Adrenal gland (tissue), 12 donors: ENCODE results near the gene PRKD3. TPM values are rescaled to one million over a fixed set of nuclear protein-coding genes. Genes with fewer than 3 reads are reported as not detected.

Source experiments
- DNase-seq, 7 donors: peaks; one replicate each; pipeline ENCODE4 v3.0.0-alpha.2; 2019 to 2020
- H3K27ac ChIP-seq, 5 donors: fragments of 200-600 bp; sonication (generic) in 4 of 5; 1 replicate in 3 of 5; 2 replicates in 2 of 5; pipeline versions ENCODE4 v1.5.1 to v1.8.0; 2016 to 2020; ENCODE audit warnings: mild to moderate bottlenecking in 1 of 5
- H3K27me3 ChIP-seq: fragments of 200-600 bp; 2 replicates; pipeline ENCODE4 v1.8.0; 2021
- H3K36me3 ChIP-seq, 2 donors: fragments of 200-600 bp; replicated peaks in 1 of 2; 1 replicate in 1 of 2; 2 replicates in 1 of 2; pipeline versions ENCODE4 v1.5.1 to v1.8.0; 2018 to 2022
- H3K4me1 ChIP-seq, 2 donors: fragments of 200-600 bp; replicated peaks in 1 of 2; 1 replicate in 1 of 2; 2 replicates in 1 of 2; pipeline versions ENCODE4 v1.5.1 to v1.8.0; 2018 to 2021
- H3K4me3 ChIP-seq, 4 donors: fragments of 200-600 bp; sonication (generic) in 3 of 4; one replicate each; pipeline ENCODE4 v1.5.1; 2016 to 2018
- H3K9me3 ChIP-seq, 3 donors: fragments of 200-600 bp; sonication (generic) in 1 of 3; replicated peaks in 1 of 3; 1 replicate in 2 of 3; 2 replicates in 1 of 3; pipeline versions ENCODE4 v1.5.1 to v1.8.0; 2016 to 2021
- POLR2A ChIP-seq, 2 donors: fragments of 450-650 bp; IDR thresholded peaks; one replicate each; pipeline ENCODE4 v1.6.1; 2017; ENCODE audit warnings: antibody characterized with exemption in 2 of 2, mild to moderate bottlenecking in 2 of 2, moderate library complexity in 1 of 2
- WGBS, 4 donors: extraction: QIAGEN DNeasy Blood & Tissue Kit in 2 of 4; methylation state at CpG; one replicate each; pipeline versions ENCODE4 v1.1.5 to v1.1.7; 2013 to 2017; 5-methylcytosine and 5-hydroxymethylcytosine counted together
- intact Hi-C, 2 donors: fragments of 100-400 bp; cut with DNase I; formaldehyde crosslinking; loops; one replicate each; pipeline versions ENCODE4 v1.14.1 to v1.15.0; 2022 to 2023
- polyA plus RNA-seq, 3 donors: library from polyadenylated mRNA; stranded (reverse); fragments of 200-250 nt in 2 of 3; fragments of 350-450 nt in 1 of 3; fragmentation: Illumina TruSeq in 1 of 3; extraction: RNeasy Lipid Tissue Mini Kit (QIAGEN cat#74804) in 1 of 3; gene quantifications; one replicate each; pipeline ENCODE4 v1.2.3, GENCODE V29; 2013 to 2014
- total RNA-seq, 9 donors: library from RNA; depleted of rRNA in 4 of 9; stranded (reverse); fragments of >200 nt in 4 of 9; fragments of 120-200 nt in 1 of 9; fragmentation: NEBNext Ultra II Directional in 1 of 9; extraction: Animal tissue kit (Norgen Biotek cat#: 25700) in 1 of 9; gene quantifications; one replicate each; pipeline versions ENCODE4 v1.1.0 to v1.2.4, GENCODE V29; 2013 to 2023
- TF ChIP-seq, protein P1 (sequence below), 6 experiments: fragments of 450-650 bp in 4 of 6; fragments of 200-600 bp in 2 of 6; sonication (generic) in 1 of 6; IDR thresholded peaks; 1 replicate in 5 of 6; 2 replicates in 1 of 6; pipeline versions ENCODE4 v1.5.1 to v1.8.0; 2016 to 2021; ENCODE audit warnings: antibody characterized with exemption in 6 of 6, mild to moderate bottlenecking in 2 of 6, moderate library complexity in 1 of 6
- donor health status: healthy with polysubstance abuse.
- donor health status: Bipolar disorder and iron deficiency.
- donor health status: DM: yes; HTN: yes; CAD: no.
- donor health status: DM: no; HTN: no; CAD: no.
- donor health status: DM: no; HTN: no; CAD: no.
- donor health status: DM: yes; HTN: yes; CAD: no.

Gene PRKD3
- total and polyA plus RNA-seq, 12 donors, result 10.9 to 136 (median 49.3) TPM

DNA sequence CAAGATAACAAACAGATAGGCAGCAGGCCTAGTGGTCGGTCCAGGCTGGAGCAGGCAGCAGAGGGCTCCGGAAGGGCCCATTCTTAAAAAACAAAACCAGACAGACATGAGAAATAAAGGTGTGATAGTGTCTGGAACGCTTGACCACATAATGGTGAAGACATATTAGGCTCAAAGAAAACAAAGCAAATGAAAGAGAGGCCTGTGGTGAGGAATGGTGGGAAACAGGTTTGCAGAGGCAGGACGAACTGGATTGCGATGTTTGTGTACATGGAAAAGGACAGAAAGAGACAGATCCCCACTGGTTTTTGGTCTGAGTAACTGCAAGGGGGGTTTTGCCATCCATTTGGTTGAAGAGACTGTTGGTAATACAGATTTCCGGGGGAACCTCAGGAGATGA, 39.7 kb upstream of the PRKD3 start:
- WGBS, 4 donors, result 94 to 95% (median 95%) methylated on average over 6 of the region's 6 CpGs
- TF ChIP-seq POLR2A (IDR thresholded peaks at IDR 0.05), result no peak
- TF ChIP-seq, protein P1, sequence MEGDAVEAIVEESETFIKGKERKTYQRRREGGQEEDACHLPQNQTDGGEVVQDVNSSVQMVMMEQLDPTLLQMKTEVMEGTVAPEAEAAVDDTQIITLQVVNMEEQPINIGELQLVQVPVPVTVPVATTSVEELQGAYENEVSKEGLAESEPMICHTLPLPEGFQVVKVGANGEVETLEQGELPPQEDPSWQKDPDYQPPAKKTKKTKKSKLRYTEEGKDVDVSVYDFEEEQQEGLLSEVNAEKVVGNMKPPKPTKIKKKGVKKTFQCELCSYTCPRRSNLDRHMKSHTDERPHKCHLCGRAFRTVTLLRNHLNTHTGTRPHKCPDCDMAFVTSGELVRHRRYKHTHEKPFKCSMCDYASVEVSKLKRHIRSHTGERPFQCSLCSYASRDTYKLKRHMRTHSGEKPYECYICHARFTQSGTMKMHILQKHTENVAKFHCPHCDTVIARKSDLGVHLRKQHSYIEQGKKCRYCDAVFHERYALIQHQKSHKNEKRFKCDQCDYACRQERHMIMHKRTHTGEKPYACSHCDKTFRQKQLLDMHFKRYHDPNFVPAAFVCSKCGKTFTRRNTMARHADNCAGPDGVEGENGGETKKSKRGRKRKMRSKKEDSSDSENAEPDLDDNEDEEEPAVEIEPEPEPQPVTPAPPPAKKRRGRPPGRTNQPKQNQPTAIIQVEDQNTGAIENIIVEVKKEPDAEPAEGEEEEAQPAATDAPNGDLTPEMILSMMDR (IDR thresholded peaks at IDR 0.05), result no peak
- Histone ChIP-seq H3K27ac (no peak overlapping the region), H3K9me3 (no peaks in the 10 kb centered on the region), H3K4me1 (peaks cover 0 to 16% of the 10 kb centered on the region in 2 donors), H3K36me3 (no peaks in the 10 kb centered on the region), H3K27me3 (no peaks in the 10 kb centered on the region), H3K4me3 (no peak overlapping the region)
- no peak for DNase-seq
- intact Hi-C loops, result no loop called here

DNA sequence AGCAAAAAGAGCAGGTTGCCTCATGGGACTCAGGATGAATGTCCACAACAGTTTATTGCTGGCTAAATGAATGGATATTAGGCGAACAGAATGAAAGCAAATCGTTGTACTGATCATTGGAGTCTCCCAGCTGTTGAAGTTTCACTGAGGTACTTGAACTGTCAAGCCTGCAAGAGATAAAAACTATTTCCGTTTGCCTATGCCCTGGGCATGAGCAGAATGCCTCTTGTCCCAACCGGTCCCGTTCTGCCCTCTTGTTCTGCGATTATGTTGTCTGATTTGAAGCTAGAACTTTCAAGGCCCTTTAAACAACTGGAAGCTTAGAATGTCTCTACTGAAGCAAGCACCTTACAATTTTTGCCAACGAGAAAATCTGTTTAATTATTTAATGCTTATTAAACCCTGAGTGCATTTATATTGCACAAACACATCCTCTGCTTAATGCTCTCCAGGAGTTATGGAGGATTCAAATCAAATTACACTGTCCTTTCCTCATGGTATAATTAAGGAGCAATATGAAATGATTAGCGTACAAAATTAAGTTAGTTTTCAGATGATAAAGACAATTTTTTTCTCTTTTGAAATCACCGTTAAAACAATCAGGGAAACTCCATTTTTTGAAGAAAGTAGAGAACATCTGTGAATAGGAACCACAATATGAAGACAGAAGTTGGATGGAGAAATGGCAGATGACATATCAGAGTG, 37.5 kb upstream of the PRKD3 start:
- no peaks in the 10 kb centered on the region for H3K36me3 ChIP-seq
- intact Hi-C loops, result no loop called here
- TF ChIP-seq POLR2A (IDR thresholded peaks at IDR 0.05), result no peak
- TF ChIP-seq, protein P1 (IDR thresholded peaks at IDR 0.05), result no peak
- DNase-seq, result no peak
- no peak overlapping the region for H3K4me3 ChIP-seq
- H3K9me3 ChIP-seq, result no peaks in the 10 kb centered on the region
- WGBS, 4 donors, result 87 to 91% (median 89%) methylated on average over 9 of the region's 9 CpGs
- no peaks in the 10 kb centered on the region for H3K27me3 ChIP-seq
- peaks cover 0 to 16% of the 10 kb centered on the region in 2 donors for H3K4me1 ChIP-seq
- H3K27ac ChIP-seq, result no peak overlapping the region

DNA sequence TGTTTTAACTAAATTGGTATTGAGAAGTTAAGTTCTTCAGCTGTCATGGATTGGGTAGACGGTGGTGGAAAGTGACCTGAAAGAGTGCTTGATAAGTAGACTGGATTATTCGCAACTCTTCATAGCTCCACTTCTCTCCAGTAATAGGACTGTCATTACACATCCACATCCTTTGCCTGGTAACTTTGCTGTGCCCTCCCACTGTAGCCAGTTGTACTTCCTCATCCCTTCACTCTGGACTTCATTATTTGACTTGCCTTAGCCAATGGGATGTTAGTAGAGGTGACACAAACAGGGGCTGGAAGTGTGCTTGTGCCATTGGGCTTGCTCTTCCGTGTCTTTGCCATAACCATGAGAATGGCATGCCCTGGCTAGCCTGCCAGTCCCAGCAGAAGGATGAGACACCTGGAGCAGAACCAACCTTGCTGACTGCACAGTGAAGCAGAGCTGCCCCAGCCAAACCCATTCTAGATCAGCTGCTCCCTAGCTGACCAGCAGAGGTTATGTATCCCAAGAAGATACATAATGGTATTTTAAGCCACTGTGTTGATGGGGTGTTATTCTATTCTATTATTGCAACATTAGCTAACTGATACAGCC, 36.7 kb upstream of the PRKD3 start:
- intact Hi-C loops, result no loop called here
- no peaks in the 10 kb centered on the region for H3K27me3 ChIP-seq
- 85 to 92% (median 91%) methylated on average over 3 of the region's 3 CpGs for WGBS, 4 donors
- no peak for TF ChIP-seq POLR2A (IDR thresholded peaks at IDR 0.05)
- TF ChIP-seq, protein P1 (IDR thresholded peaks at IDR 0.05), result no peak
- no peaks in the 10 kb centered on the region for H3K9me3 ChIP-seq
- no peaks in the 10 kb centered on the region for H3K36me3 ChIP-seq
- H3K4me1 ChIP-seq, result peaks cover 0 to 16% of the 10 kb centered on the region in 2 donors
- H3K4me3 ChIP-seq, result no peak overlapping the region
- H3K27ac ChIP-seq, result no peak overlapping the region
- DNase-seq, result no peak

DNA sequence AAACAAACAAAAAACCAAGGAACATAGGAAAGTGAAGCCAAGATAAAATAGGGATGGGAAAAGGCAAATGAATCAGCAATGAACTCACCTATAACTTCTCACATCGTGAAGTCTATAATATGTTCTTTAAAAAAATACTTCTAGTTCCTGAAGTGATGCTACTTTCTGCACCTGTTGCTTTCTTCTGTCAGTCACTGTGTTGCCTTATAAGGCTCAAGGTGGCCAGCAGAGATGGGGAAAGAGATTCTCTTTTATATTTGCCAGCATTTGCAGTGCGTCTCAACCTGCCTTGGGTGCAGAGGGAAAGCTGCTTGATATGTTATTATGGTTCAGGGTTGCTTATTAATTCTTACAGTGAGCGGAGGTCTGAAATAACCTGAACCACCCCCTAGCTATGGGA, 33.8 kb upstream of the PRKD3 start:
- Histone ChIP-seq H3K9me3 (no peaks in the 10 kb centered on the region), H3K27ac (no peak overlapping the region), H3K4me1 (peaks cover 0 to 6% of the 10 kb centered on the region in 2 donors), H3K4me3 (no peak overlapping the region), H3K36me3 (no peaks in the 10 kb centered on the region), H3K27me3 (no peaks in the 10 kb centered on the region)
- no peak for DNase-seq
- intact Hi-C loops, result no loop called here
- WGBS, 4 donors, result 92 to 98% (median 95%) methylated on average over 3 of the region's 3 CpGs
- TF ChIP-seq, protein P1 (IDR thresholded peaks at IDR 0.05), result no peak
- no peak for TF ChIP-seq POLR2A (IDR thresholded peaks at IDR 0.05)
